Kidney epithelial cell (primary cell): ENCODE data around the gene MKKS. TPM values are rescaled to one million over a fixed set of nuclear protein-coding genes. Genes with fewer than 3 reads are reported as not detected.

Experiments
- DNase-seq: peaks from one replicate; pipeline ENCODE4 v3.0.0-alpha.2; 2010; ENCODE audit warnings: low read depth
- H3K27me3 ChIP-seq: 2 replicates; pipeline ENCODE4 v1.6.0; 2011; ENCODE audit warnings: low read length; ENCODE audit not compliant: control insufficient read depth, insufficient read depth
- H3K36me3 ChIP-seq: 2 replicates; pipeline ENCODE4 v1.5.1; 2011; ENCODE audit warnings: low read length; ENCODE audit not compliant: control insufficient read depth, insufficient read depth
- H3K4me3 ChIP-seq: 2 replicates; pipeline ENCODE4 v1.5.1; 2011; ENCODE audit warnings: low read depth, mild to moderate bottlenecking, control low read depth, low read length
- total RNA-seq: library from RNA; depleted of rRNA; stranded (reverse); fragments of >200 nt; gene quantifications from 2 replicates; pipeline ENCODE4 v1.2.3, GENCODE V29; 2015
- TF ChIP-seq, protein P1 (sequence below): IDR thresholded peaks from 2 replicates; pipeline ENCODE4 v1.5.1; 2011; ENCODE audit warnings: mild to moderate bottlenecking, moderate library complexity, low read length, control low read depth, inconsistent platforms; ENCODE audit not compliant: insufficient read depth, poor library complexity, severe bottlenecking

The MKKS gene
- total RNA-seq, 1 donor from 2014 or later: 16.8 TPM

DNA sequence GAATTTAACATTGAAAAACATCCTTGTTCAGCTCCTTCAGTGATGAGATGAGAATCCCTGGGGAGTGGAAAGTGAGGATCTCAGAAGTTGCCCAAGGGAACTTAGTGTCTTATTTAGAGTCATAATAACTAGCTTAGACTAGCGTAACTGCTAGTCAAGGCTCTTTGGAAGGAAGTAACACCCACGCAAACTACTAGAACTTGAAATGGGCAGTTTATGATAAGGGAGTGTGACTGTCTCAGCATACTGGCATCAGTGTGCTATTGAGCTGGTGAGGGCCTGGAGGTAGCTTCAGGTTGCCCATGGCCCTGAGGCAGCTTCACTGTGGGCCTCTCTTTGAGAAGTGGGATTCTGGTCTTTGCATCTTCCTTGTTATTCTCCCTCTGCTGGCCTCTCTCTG is 41.2 kb upstream of the MKKS start:
- no peaks in the 10 kb centered on the region for H3K36me3 ChIP-seq
- H3K4me3 ChIP-seq: no peak overlapping the region
- H3K27me3 ChIP-seq: no peaks in the 10 kb centered on the region
- DNase-seq: no peak
- TF ChIP-seq, protein P1, sequence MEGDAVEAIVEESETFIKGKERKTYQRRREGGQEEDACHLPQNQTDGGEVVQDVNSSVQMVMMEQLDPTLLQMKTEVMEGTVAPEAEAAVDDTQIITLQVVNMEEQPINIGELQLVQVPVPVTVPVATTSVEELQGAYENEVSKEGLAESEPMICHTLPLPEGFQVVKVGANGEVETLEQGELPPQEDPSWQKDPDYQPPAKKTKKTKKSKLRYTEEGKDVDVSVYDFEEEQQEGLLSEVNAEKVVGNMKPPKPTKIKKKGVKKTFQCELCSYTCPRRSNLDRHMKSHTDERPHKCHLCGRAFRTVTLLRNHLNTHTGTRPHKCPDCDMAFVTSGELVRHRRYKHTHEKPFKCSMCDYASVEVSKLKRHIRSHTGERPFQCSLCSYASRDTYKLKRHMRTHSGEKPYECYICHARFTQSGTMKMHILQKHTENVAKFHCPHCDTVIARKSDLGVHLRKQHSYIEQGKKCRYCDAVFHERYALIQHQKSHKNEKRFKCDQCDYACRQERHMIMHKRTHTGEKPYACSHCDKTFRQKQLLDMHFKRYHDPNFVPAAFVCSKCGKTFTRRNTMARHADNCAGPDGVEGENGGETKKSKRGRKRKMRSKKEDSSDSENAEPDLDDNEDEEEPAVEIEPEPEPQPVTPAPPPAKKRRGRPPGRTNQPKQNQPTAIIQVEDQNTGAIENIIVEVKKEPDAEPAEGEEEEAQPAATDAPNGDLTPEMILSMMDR: no peak

DNA sequence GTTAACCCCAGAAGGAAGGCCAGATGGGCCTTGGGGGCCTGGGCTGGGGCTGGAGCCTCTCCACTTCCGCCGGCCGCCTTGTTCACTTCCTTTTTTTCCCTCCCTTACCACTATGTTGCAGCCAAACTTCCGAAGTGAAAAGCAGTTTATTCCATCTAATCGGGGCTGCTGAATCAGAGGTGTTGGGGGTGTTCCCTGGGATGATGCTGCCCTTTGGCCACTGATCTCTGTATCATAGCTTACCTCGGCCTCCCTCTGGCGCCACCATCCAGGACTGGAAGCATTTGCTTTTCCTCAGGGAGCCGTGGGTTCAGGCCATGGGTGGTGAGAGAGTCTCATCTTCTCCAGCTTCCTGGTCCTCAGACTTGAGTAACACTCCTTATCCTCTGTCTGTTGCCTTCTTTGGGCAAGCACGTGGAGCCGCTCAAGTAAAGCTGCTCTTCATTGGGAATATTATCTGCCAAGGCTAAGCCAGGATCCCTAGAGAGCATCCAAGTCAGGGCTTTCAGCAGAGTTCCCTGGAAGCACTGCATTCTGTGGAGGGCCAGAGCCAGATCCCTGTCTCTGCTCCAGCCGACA is 40.7 kb upstream of the MKKS start:
- TF ChIP-seq, protein P1: no peak
- no peak for DNase-seq
- Histone ChIP-seq H3K36me3 (no peaks in the 10 kb centered on the region), H3K4me3 (no peak overlapping the region), H3K27me3 (no peaks in the 10 kb centered on the region)

DNA sequence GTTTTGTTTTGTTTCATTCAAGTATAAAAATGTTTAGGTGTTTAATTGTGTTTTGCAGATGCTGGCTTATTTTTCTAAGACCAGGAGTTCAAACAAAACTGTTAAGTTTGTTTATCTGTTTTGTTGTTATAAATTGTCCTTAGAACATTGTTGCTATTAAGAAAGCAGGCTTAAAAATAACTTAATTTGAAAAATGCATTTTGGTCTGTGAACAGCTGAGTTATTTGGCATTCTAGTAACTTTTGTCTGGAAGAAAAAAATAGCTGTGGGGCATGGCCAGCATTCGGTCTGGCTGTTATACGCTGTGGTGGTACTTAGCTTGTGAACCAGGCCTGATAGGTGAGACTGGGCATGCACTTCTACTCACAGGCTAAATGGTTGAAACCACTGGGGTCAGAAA is 38.8 kb upstream of the MKKS start:
- Histone ChIP-seq H3K4me3 (no peak overlapping the region), H3K36me3 (no peaks in the 10 kb centered on the region), H3K27me3 (no peaks in the 10 kb centered on the region)
- TF ChIP-seq, protein P1: no peak
- no peak for DNase-seq

DNA sequence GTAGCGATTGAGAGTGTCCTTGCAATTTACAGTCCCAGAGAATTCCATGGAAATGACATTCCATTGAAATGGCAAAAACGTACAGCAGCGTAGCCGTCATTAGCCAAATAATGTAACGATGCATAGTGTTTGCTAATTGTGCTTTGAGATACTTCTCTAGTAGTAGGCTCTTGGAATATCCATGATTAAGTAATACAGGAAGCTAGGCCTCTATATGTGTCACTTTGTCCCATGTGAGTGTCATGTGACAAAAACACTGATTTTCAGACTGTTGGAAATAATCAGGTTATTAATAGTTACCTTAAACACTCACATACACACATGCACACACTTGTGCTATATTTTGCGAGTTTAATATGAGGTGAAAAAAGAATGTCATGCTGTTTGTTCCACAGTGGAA is 36.3 kb upstream of the MKKS start:
- TF ChIP-seq, protein P1: no peak
- Histone ChIP-seq H3K36me3 (no peaks in the 10 kb centered on the region), H3K27me3 (no peaks in the 10 kb centered on the region), H3K4me3 (no peak overlapping the region)
- no peak for DNase-seq

DNA sequence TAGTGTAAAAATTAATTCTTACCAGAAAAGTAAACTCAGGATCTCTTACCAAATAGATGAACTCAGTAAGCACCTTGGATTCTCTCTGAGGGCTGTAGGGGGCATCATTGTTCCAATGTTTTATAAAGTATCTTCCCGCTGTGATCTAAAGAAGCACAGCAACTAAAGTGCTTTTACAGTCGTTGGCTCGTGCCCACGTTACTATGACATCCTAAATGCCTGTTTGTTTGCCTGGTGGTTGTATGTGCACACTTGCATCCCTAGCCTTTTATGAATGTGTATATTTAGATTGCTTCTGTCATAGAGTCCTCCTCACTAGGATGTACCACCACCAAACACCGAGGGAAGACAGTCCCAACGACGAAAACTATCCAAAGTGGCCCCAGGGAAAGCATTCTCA is 35.6 kb upstream of the MKKS start:
- peak; percentile 34 for DNase-seq
- TF ChIP-seq, protein P1: peak; percentile 53

DNA sequence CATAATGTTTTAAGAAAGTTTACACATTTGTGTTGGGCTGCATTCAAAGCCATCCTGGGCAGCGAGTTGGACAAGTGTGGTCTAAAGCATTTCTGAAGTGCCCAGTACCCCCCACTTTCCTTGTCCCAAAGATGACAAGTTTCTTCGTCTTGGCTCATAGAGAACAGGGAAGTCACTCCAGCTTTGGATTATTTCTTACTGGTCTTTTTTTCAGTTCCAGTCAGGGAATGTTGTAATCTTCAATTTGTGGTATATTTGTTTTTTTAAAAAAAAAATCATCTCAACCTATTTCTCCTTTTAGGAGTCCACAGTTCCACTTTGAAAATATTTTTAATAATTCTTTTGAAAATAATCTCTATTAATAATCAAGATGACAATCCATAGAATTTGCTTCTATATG is 35.0 kb upstream of the MKKS start:
- TF ChIP-seq, protein P1: no peak
- no peak for DNase-seq
- no peaks in the 10 kb centered on the region for H3K27me3 ChIP-seq
- no peak overlapping the region for H3K4me3 ChIP-seq
- no peaks in the 10 kb centered on the region for H3K36me3 ChIP-seq

More for the DNA sequence above, 35.6 kb upstream of the MKKS start:
- Histone ChIP-seq H3K4me3 (no peak overlapping the region), H3K27me3 (no peaks in the 10 kb centered on the region), H3K36me3 (no peaks in the 10 kb centered on the region)
